Stimulated activated CD8-positive, alpha-beta memory T cell treated with anti-CD3 and anti-CD28 coated beads, Interleukin-2, amount 100 ng/mL, for 1 hour (primary cell): ENCODE measurements around the gene DNMT1.

Experiments
- DNase-seq, 2 donors: peaks; one replicate each; pipeline ENCODE4 v3.0.0-alpha.2; 2020; ENCODE audit warnings: low read depth in 2 of 2

The DNMT1 gene

GRCh38 chr19:10141973-10142372, 52.8 kb downstream of the DNMT1 start:
- DNase-seq: no peak

DNA sequence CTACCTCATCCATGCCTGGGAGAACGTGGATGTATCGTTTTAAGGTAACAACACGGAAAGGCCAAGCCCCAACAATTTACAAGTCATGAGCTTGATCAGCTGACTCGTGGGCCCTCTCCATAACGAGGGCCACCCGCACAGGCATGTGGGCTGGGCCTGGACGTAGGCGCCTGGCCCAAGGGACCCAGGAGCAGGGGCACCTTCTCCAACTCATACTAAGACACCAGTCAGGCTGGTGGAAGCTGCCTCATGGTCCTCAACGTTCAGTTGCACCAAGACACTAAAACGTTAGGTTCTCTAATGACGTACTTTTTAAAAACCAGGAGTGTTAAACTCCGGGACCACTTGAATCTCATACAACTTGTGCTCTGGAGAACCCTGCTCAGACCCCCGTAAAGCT, 53.3 kb downstream of the DNMT1 start:
- no peak for DNase-seq

DNA sequence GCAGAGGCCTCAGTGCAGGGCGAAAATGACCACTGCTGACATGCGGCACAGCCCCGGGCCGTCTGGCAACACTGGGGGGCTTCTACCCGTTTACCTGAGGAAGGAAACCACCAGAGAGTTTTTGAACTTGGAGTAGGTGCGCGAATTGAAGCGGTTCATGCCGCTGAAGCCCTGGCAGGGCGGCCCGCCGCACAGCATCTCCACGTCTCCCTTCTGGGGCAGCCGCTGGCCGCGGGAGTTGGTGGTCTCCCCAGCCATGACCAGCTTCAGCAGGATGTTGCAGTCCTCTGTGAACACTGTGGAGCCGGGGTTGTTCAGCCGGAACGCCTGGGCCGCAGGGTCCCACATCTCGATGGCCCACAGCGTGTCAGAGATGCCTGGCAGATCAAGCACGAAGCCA, 54.8 kb downstream of the DNMT1 start:
- no peak for DNase-seq

GRCh38 chr19:10138879-10139795, 55.6 kb downstream of the DNMT1 start:
- DNase-seq: no peak

GRCh38 chr19:10137751-10138682, 56.7 kb downstream of the DNMT1 start:
- DNase-seq: no peak

DNA sequence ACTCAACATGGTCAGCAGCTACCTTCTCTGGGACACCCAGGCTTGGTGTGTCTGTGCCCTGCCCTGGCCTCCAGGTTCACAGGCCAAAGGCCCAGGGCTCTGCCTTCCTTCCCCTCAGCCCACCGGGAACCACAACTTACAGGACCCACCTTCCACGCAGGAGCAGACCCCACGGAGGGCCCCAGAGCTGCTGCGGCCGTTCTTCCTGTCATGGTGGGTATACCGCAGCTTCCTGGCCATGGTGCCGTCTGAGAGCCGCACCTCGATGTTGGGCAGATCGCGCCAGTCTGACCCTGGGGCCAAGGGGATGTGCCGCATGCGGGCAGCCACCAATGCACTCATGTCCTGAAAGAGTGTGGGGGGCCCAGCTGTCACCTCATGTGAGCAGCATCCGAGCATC, 57.8 kb downstream of the DNMT1 start:
- no peak for DNase-seq

GRCh38 chr19:10135551-10136334, 59.0 kb downstream of the DNMT1 start:
- no peak for DNase-seq

DNA sequence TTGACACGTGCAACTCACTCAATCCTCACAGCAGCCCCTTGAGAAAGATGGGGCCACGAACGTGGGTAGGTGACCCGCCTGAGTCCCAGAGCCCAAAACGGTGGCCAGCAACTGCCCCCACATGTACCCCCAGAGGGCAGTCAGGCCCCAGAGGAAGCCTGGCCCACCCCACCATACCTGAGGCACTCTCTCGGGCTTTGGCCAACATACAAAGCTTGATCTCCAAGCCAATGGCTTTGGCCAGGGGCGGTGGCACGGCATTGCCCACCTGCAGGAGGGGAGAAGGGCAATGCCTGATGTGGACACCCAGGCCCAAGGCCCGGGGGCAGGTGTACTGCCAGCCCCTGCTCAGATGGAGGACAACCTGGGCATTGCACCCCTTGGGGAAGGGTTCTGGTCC, 60.7 kb downstream of the DNMT1 start:
- no peak for DNase-seq

DNA sequence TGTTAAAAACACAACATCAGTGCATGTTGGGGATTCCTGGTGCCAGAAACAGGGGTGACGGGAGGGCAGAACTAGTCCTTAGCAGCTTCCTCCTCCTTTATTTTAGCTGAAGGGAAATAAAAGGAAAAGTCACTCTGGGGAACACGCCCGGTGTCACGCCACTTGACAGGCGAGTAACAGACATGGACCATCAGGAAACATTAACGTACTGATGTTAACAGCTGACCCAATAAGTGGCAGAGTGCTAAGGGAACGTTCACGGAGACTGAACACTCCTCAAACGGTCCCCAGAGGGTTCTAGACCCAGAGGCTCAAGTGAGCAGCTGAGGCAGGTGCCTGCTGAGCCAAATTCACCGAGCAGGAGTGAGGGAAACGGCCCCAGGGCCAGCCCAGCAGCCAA, 61.2 kb downstream of the DNMT1 start:
- DNase-seq: no peak

GRCh38 chr19:10132905-10133304, 61.8 kb downstream of the DNMT1 start:
- no peak for DNase-seq

DNA sequence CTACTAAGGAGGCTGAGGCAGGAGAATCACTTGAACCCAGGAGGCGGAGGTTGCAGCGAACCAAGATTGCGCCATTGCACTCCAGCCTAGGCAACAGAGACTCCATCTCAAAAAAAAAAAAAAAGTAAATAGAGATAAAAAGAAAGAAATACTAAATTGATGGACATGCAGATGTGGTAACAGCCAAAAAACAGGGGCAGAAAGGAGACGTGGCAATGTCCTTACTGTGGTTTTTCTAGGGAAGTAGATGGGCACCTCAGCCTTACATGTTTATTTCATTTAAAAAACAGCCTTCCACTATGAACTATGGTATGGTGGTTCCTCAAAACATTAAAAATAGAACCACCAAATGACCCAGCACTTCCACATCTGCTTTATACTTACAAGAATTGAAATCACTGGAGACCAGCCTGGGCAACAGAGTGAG, 68.5 kb downstream of the DNMT1 start:
- DNase-seq: no peak

- no peak for DNase-seq
These were observed 70.3 kb downstream of the DNMT1 start for GRCh38 chr19:10124429-10124828.

DNA sequence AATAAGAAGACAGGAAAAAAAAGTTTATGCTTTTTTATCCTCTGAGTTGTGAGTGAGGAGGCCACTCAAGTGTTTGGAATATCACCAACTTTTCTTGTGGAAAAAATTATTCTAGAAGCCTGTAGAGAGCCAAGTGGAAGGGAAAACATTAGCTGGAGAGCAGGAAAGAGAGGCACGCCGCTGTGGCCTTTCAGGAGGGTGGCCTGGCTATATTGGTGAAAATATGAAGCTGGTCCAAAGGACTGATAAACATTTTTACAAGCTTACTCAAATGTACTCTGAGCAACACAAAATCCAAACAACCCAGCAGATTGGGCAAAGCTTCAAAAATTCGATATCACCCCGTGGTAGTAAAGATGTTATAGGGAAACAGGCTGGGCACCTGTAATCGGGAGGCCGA, 72.7 kb downstream of the DNMT1 start:
- DNase-seq: no peak

- no peak for DNase-seq
These were observed 74.1 kb downstream of the DNMT1 start for GRCh38 chr19:10120538-10121189.

DNA sequence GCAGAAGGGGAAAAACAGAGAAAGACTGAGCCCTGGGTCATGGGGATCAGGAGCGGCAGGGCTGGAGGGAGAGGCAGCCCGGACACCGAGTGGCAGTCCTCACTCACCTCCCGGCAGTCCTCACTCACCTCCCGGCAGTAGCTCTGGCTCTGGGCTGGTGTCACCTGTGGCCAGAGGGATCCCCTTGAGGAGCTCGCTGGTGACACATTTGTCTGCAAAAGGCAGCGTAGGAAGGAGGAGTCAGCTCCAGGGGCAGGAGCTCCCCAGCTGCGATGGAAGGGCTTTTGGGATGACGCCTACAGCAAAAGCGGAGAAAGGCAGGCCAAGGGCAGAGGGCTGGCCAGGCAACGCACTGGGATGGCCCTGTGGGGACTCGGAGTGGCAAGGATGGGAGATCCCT, 75.8 kb downstream of the DNMT1 start:
- no peak for DNase-seq

- DNase-seq: no peak
These were observed 77.7 kb downstream of the DNMT1 start for GRCh38 chr19:10116866-10117616.

DNA sequence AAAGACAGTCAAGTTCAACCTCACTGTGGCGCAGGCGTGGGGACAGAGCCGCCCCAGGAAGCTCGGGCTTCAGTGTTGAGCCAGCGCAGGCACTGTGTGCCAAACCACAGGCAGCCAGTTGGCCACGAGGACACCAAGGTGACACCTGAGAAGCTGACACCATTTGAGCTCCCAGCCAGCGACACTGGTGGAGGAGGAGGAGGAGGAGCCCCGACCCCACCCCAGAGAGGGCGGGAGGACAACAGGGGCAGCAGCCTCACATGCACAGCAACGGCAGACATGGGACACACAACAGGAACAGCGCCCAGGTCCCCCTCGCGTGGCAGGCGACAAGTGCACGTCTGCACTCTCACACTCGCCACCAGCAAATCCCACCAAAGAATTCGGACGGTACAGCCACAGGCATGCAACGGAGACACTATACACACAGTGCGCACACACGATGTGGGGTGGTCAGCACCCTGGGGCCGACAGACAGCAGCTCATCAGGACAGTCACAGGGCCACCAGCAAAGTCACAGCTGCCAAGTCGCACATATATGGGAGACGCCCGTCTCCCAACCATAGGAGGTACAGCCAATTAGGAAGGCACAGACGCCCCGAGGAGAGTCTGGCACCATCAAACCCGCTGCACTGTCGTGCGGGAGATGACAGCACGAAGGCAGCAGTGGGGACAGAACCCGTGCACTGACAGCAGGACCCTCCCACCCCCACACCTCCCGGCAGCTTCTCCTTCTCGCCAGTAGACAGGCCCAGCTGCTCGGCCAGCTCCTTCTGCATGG, 78.5 kb downstream of the DNMT1 start:
- no peak for DNase-seq

DNA sequence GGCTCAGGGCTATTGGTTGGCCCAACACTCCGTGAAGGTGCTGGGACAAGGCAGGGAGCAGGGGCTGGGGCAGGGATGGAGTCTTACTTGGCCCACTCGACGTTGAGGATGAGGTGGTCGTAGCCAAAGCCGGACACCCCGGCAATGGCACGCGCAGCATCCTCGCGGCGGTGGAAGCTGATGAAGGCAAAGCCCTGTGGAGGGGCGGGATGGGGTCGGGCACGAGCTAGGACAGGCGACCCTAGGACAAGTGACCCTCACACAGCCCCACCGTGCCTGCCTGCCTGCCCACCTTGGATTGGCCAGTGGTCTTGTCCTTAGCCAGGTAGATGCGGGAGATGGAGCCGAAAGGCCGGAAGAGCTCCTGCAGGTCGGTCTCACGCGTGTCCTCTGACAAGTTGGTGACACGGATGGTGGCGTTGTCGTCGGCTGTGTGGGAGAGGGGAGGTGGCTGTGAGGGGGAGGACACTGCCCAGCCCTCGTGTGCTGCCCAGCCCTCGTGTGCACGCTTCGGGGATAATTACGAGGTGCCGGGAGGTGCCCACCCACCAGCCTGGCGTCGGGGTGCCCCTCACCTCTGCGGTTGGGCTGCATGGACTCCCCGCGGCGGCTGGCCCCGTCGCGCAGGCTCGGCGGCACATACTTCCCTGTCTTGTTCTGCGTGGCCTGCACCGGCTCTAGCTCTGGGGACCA, 79.2 kb downstream of the DNMT1 start:
- DNase-seq: no peak
